ENCODE measurements around the gene SPSB3.

The SPSB3 gene

DNA sequence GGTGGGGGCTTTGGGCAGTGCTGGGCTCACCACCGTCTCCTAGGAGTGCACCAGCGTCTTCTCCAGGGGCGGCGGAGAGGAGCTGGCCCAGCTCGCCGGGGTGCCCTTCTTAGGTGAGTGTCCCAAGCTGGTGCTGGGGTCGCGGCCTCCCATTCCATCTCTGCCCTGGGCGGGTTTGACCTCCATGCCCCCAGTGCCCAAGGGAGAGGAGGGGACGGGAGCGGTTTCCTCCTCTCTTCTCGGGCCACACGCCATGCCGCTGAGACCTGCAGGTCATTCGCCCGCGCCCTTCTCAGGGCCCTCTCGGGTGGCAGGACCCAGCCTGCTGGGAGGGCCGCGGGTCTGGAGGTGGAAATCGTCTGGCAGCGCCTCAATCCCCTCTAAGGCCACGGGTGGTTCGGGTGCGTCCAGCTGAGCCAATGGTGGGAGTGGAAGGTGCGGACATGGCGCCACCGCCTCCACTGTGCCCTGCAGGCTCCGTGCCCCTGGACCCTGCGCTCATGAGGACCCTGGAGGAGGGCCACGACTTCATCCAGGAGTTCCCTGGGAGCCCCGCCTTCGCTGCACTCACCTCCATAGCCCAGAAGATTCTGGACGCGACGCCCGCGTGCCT, 5.8 kb upstream of the SPSB3 start:
- DNase-seq: no peak

DNA sequence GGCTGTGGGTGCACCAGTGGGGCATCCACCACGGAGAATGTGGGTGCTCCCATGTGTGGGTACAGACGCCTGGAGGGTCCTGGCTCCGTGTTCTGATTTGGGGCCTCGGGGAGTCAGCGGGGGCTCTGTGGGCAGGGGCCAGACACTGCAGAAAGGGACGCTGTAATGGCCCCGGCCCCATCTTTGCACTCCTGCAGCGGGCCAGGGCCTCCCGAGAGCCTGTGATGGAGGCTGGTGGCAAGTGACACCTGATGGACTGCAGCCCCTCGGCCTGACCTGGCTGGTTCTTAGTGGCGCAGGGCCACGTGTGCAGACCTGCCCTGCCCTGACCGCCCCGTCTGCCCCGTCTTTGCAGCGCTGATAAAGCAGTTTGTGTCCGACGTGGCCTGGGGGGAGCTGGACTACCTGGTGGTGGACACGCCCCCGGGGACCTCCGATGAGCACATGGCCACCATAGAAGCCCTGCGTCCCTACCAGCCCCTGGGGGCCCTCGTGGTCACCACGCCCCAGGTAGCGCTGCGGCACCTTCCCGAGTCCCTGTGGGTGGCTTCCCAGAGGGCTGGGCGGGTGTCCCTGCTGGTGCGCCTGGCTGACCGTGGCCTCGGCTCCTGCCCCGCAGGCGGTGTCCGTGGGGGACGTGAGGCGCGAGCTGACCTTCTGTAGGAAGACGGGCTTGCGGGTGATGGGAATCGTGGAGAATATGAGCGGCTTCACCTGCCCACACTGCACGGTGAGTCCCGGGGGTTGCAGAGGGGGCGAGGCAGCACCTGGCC, 5.1 kb upstream of the SPSB3 start:
- DNase-seq: no peak

DNA sequence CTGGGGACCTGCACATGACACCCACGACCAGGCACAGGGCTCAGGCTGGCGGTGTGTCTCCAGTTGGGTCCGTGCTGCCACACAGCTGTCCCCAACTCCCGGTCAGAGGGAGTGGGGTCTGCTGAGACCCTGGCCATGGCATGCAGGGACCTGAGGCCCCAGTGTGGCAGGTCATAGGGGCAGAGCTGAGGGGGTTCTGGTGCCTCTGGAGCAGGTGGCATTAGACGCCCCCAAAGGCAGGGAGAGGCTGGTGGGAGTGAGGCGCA, 4.6 kb upstream of the SPSB3 start:
- no peak for DNase-seq

DNA sequence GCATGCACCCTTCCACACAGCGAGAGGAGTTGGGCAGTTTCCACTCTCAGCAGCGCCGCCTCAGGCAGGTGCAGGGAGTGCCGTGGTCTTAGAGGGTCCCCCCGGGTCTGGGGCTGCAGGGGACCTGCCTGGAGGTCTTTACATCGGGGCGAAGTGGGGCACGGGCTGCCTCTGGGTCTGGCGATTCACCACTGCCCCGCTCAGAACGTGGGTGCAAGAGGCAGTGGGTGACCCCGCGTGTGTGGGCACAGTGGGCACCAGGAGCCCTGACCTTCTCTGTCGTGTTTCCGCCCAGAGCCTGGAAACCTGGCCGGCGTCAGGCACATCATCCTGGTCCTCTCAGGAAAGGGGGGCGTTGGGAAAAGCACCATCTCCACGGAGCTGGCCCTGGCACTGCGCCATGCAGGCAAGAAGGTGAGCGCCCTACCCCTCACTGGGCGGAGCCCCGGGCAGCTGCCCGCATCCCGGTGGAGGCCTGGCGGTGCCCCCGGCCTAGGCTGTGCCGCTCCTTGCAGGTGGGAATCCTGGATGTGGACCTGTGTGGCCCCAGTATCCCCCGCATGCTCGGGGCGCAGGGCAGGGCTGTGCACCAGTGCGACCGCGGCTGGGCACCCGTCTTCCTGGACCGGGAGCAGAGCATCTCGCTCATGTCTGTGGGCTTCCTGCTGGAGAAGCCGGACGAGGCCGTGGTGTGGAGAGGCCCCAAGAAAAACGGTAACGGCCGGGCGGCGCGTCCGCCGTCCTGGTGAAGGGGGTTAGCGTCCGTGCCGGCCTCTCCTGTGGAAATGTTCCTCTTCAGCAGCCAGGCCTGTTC, 4.1 kb upstream of the SPSB3 start:
- DNase-seq: no peak

DNA sequence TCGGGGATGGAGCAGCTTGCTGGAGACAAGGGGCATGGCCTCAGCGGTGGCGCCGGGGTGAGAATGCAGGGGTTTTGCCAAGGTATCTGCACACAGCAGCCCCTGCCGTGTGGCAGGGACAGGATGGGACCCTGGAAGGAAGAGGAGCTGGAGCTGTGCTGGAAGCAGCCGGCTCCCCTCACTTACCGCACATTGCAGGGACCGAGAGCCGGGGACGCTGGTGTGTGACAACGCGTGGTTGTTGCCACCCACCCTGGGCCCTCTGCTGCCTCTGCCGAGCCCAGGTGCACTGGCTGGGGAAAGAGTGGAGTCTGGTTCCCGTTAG, 3.4 kb upstream of the SPSB3 start:
- peak in 1 of 5 experiments; percentile 3 for DNase-seq

DNA sequence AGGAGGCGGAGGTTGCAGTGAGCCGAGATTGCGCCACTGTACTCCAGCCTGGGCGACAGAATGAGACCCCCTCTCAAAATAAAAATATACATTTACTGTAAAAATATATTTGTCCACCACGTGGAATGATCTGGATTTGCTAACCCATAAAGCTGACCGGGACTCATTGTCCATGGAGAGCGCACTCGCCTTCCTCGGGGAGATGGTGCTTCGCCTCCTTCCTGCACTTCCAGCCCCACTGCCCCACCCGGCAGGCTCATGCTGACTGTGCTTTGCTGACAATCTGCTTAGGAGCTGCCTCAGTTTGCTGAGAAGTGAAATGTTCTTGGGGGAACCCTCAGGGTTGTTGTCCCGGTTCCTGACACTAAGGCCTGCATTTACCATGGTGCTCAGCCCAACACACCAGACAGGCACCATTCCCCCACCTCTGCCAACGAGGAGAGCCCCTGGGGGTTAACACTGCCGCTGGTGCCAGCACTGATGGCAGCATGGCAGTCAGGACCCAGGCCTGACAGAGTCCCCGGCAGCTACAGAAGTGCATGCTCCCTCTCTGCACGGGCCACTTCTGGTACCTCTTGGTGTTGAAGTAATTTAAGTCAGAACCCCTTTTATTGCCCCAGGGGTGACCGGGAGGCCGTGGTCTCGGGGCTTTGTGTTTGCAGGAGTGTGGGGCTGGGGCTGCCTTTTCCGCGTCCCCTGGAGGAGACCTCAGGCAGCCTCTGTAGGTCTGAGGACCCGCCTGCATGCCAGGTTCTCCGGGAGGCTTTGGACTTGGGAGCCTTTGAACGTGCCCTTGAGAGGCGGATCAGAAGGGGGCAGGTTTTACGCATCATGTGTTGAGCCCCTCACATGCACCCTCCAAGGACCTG, 2.8 kb upstream of the SPSB3 start:
- no peak for DNase-seq

DNA sequence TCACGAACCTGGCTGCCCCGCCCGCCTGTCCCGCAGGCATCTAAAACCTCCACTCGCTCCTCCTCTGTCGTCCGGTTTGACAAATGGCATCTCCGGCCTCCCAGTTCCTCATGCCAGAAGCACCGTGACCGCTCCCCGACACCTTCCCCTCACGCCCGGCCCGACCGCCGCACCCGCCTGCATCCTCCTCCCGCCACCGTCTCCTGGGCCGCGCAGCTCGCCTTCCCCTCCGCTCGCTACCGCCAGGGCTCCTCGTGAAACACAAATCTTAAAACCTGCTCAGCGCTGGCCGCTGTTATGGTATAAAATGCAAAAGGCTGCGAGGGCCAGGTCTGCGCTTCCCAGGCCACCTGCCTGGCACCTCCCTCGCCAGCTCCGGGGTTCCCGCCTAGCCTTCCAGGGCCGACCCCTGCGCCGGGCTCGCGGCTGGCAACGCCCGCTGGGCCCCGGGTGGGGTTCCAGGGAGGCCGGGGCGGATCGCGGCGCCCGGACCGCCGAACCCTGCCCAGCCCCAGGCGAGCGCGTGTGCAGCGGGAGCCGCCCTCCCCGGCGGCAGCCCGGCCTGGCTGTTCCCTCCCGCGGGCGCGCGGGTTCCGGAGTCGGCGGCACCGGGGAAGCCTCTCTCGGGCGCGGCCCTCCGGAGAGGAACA, 488 bp downstream of the SPSB3 start:
- peak in 2 of 5 experiments; percentile 20 to 50 for DNase-seq

DNA sequence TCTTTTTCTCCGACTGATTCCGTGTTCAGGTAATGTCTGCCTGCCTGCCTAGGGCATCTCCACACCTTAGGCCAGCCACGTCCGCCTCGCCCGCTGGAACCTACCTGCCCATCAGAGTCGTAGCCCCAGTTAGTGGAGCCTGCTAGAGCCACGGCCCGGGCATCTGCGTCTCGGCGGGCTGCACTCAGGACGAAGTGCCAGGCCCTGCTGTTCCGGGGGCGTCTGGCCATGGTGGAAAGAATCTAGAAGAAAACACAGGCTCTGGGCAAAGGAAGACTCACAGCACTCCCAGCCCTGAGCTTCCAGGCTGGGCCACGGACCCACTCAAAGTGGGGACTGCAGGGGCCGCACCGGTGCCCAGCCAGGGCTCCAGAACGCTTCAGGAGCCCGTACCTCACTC, 1.1 kb downstream of the SPSB3 start:
- DNase-seq: no peak

DNA sequence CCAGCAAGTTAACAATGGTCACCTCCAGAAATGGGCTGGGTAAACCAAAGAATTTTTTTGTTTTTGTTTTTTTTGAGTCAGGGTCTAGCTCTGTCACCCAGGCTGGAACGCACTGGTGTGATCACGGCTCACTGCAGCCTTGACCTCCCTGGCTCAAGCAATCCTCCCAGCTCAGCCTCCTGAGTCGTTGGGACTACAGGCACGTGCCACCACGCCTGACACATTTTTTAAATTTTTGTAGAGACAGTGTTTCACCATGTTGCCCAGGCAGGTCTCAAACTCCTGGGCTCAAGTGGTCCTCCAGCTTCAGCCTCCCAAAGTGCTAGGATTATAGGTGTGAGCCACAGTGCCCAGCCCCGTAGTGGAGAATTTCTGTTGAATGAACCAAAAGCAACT, 1.7 kb downstream of the SPSB3 start:
- no peak for DNase-seq

DNA sequence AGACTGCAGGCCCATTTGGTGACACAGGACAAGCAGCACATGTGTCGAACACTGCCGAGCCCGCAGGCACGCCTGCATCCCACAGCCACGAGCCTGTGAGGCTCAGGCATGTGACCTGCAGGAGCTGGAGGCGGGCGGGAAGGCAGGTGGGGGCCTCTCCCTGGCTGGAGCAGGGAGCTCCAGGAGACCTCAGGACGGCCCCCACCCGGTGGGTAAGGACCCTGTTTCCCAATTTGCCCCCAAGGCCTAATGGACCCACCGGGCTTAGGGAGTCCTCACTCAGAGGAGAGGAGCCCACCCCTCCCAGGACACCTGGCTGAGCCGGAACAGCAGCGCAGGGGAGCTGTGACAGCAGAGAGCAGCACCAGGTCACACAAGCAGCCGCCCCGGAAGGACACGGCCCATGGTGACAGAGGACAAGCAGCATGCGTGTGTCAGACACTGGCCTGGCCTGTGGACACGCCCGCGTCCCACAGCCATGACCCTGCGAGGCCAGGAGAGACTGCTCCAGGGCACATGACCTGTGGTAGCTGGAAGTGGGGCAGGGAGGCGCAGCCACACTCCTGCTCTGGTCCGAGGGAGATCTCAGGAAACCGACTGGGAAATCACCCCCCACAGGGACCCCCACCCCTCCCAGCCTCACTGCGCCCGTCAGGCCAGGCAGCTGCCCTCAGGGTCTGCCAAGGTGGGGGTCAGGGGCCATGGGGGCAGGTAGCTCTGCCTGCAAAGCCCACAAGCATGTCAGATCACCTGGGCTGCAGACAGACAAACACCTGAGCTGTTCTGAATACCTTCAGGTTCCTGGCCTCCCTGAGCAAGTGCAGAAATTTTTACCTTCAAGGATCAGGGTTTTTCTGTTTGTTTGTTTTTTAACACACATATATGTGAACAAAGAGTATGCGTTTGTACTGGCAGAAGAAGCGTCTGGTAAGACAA, 2.4 kb downstream of the SPSB3 start:
- no peak for DNase-seq

DNA sequence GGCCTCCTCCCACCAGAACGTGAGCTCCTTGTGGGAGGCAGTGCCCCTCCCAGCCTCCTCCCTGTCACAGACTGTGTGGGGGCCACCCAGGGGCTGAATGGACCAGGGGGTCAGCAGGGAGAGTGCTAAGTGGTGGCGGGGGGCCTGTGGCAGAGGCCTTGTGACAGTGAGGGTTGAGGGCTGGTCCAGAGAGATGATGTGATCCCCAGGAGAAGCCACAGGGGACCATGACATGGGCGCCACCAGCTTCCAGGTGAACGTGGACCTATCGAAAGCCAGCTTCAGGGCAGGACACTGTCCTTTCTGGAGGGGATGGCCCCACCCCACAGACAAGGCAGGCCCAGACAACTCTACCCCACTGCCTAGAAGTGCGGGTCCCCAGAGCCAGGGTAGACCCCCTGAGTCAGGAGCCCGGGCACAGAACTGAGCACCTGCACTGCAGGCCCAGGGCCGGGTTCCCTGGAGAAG, 3.1 kb downstream of the SPSB3 start:
- no peak for DNase-seq

DNA sequence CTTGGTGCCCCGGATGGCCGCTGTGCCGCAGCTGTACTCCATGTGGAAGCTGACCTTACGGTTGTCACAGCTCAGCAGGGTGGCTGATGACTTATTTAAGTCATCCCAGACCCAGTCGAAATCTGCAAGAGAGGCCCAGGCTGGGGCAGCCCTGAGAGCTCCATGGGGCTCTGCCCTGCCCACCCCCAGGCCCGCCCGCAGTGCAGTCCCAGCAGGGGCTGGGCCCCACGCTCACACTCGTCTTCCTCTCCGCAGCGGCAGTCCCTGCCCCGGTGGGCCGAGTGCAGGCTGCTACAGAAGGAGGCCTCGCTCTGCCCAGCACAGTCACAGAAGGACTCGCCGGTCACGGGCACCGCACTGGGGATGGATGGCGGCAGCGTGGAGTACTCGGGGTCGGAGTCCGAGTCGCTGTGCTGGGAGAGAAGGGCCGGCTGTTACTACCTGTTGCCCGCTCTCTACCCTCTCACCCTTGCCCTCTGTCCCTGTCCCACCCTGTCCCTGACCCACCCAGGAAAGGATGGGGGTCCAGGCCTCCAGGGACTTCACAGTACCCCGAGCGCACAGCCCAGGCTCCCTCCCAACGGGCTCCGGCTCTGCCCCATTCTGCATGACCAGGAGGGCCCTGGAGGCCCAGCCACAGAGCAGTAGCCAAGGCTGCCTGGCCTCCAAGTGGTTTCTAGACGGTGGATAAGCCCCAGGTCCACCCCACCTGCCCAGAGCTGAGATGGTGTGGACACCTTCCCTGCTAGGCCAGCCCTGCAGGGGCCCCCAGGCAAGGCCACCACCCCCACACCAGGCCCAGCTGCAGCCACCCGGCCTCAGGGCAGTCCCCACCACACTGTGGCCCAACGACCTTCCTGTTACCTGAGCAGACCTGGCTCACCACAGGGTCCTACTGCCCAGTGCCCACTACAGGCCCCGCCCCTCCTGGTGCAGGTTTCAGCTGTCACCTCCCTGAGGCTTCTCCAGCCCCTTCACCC, 3.9 kb downstream of the SPSB3 start:
- no peak for DNase-seq

DNA sequence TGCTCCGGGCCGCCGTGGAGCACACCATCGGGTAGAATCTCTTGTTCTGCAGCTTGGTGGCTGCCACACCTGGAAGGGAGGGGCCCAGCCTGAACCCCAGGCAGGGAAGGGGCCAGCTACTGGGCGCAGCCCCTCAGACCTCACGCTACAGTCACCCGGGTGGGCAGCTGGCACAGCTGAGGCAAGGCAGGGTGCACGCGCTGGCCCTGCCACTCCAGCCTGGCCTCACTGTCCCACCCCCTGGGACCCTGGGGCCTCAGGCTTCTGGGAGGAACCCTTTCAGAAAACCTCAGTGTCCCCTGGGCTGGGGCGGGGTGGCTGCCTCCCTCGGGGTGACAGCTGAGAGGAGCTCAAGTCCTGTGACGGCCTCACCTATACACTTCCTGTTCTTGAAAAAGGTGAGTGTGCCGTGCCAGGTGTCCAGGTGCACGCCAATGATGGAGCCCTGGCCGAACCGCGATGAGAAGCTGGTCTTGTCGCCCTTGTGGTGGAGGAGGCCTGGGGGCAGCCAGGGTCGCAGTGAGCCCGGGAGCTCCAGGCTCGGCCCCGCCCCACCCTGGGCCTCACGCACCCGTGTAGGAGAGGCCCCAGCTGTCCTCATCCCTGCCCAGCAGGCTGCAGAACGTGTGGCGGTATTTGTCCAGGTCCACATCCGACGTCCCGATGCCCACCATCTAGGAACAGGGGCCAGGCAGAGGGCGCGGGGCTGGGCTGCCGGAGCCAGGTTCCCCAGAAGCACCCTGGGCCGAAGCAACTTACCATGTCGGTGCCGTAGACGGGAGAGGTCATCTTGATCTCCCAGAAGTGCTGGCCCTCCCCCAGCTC, 4.8 kb downstream of the SPSB3 start:
- DNase-seq: no peak

DNA sequence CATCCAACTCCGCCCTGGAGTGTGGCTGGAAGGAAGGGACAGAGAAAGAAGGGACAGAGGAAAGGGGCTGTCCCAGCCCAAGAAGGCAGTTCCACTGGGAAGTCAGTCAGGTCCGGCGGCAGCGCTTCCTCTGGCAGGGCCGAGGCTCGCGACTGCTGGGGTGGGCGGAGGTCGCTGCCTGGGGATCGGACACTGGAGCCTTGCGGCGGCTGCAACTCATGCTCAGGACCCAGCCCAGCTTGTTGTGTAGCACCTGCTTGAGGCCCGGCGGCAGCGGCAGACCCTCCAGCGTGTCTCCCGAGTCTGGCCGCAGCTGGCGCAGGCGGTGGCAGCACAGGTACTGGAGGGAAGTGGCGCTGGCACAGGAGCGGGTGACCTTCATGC, 5.4 kb downstream of the SPSB3 start:
- DNase-seq: no peak

DNA sequence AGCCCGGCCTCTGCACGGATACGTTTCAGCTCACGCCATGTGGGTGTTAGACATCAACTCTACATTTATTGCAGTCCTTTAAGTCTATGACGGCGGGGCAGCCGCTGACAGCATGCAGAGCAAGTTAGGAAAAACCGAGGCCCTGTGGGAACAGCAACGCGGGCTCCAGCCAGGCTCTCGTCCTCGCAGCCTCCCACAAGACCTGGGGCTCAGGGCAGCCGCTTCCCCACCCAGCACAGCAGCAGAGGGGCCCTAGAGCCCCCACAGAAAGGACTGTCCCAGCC, 5.8 kb downstream of the SPSB3 start:
- no peak for DNase-seq

DNA sequence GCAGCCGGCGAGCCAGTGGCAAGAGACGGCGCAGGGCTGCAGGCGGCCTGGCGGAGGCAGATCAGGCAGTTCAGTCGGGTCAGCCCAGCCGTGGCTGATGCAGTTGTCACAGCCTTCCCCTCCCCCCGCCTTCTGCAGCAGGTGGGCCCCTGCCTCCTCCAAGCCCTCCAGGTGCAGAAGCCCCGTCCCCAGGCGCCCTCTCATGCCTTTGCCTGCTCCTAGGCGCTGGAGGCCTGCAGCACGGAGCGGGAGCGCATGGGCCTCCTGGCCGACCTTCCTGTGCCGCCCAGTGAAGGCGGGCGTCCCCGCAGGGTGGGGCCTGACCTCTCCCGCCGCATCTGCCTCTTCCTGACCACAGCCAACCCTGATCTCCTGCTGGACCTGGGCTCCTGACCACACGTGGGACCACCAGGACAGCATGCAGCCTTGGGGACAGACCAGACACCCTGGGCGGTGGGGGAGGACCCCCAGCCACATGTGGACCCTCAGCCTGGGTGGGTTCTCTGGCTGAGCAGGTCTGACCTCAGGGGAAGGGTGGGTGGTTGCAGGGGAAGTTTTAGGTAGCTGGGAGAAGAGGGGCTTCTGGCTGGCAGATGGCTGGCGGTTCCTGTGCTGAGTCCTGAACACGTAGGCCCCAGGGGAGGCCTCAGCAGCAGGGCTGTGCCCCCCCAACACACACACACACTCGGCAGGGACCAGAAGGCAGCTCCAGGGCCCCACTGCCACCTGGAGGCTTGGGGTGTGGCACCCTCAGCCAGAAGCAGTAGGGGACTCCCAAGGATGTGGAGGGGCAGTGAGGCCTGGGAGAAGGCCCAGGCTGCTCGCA, 6.3 kb downstream of the SPSB3 start:
- DNase-seq: no peak

DNA sequence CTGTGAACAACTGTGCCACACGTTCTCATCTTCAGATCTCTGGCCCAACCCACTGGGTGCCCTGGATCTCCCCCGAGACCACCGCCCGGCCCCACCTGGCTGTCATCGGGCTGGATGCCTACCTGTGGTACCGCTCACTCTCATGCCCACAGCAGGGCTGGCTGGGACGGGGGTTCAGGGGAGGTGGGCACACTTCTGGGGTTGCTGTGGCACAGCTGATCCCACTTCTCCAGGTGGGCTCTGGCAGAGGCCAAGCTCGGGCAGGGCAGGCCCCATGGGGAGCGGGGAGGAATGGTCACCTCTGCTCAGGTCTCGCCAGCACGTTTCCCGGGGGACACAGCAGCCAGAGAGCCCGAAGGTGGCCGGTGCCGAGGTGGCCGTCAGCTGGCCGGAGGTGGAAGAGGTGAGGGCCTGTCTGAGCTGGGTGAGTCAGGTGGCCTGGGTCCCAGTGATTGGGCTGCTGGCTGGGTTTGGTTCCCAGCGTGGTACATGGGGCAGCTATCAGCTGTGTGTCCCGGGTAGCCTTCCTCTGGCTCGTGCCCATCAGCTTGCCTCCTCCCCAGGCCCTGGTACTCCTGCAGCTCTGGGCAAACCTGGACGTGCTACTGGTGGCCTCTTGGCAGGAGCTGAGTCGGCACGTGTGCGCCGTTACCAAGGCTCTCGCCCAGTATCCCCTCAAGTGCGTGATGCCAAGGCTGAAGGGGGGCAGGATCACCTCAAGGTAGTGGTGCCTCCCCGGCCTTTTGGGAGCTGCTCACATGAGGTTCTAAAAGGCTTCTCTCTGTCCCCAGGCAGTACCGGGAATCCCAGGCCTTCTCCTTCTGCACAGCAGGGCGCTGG, 7.1 kb downstream of the SPSB3 start:
- DNase-seq: no peak

DNA sequence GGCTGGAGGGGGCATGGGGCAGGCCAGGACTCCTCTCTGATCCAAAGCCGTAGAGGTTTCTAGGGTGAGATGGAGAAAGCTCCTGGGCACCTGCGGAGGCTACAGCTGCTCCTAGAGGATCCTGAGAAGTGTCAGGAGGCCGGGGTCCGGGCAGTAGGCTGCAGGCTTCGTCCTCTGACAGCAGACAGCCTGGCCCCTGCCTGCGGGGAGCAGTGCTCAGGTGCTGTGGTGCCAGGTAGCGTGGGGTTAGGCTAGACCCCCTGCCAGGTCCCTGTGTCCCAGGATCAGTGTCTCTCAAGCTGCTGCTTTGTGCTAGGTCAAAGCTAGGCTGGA, 8.0 kb downstream of the SPSB3 start:
- DNase-seq: no peak

Data from T-helper 2 cell (primary cell).